ENCODE results near the gene ATG5. TPM values are rescaled to one million over a fixed set of nuclear protein-coding genes. Genes with fewer than 3 reads are reported as not detected.

The ATG5 gene
- total RNA-seq, 1 donor from 2014 or later, result 39.3 TPM

Other genes starting within 250 kb of the ATG5 start
- 10.5 and 11.4 TPM in 2 replicates for gene PRDM1, start 239.4 kb downstream of the ATG5 start, total RNA-seq
- 0.64 and 1.4 TPM in 2 replicates for gene CRYBG1, start 35.0 kb upstream of the ATG5 start, total RNA-seq